ENCODE measurements around the gene CCDC69. TPM values are rescaled to one million over a fixed set of nuclear protein-coding genes. Genes with fewer than 3 reads are reported as not detected.
A peak's percentile ranks its signal among the peaks of the same experiment; 100 is the strongest.

CCDC69 gene
- total RNA-seq, 1 donor from 2014 or later, result 0.07 TPM

DNA sequence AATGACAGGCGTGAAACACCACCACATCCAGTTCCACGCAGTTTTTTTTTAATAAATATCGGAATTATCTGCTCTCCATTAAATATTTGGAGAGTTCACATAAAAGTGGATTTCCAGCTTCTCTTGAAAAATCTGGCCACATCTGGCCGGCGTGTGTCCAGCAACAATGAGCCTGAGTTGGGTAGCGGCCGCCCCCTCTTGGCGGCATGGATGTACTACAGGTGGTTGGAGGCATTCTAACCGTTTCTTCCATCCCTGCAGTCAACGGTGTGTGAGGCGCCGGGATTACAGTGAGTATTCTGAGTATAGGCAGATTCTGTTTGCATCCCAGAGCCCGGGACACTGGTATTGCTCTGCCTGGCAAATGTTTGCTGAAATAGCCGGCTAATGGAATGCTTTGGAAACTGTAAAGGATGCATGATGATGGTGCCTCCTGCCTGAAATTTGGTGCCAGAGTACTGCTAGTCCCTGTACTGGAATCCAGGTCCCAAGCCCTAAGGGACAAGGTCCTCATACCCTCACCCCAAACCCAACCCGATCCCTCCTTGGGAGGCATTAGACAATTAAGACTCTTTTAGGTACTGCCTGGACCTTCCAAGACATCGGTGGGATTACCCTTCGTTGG, 15.5 kb upstream of the CCDC69 start:
- no peaks in the 10 kb centered on the region for H4K20me1 ChIP-seq (ENCODE audit: low read depth)
- no peak overlapping the region for H3K27ac Mint-ChIP-seq
- H3K4me1 Mint-ChIP-seq, result peaks cover 2% of the 10 kb centered on the region
- H3K9me3 ChIP-seq (ENCODE audit: low read depth), result no peaks in the 10 kb centered on the region
- no peak overlapping the region for H3K4me3 Mint-ChIP-seq
- H3K27me3 Mint-ChIP-seq (ENCODE audit: insufficient read depth, low read depth), result peaks cover 4% of the 10 kb centered on the region
- H3K4me1 ChIP-seq, result no peaks in the 10 kb centered on the region
- no peak overlapping the region for H3K27ac ChIP-seq
- no peaks in the 10 kb centered on the region for H3K27me3 ChIP-seq
- no peak overlapping the region for H2AFZ ChIP-seq (replicated peaks)
- H3K79me2 ChIP-seq (ENCODE audit: low read depth), result no peaks in the 10 kb centered on the region
- no peak overlapping the region for H3K4me3 ChIP-seq
- H3K36me3 ChIP-seq, result no peaks in the 10 kb centered on the region
- no peak overlapping the region for H3K9ac ChIP-seq
- H3K4me2 ChIP-seq, result no peak overlapping the region
- H3K36me3 Mint-ChIP-seq, result no peaks in the 10 kb centered on the region
- TF ChIP-seq CTCF (IDR thresholded peaks at IDR 0.05), result peak; percentile 65
- no peak for TF ChIP-seq EZH2phosphoT487 (IDR thresholded peaks at IDR 0.05)
- no peak for TF ChIP-seq EZH2 (IDR thresholded peaks at IDR 0.05)
- H3K9me3 Mint-ChIP-seq, result peaks cover 6% of the 10 kb centered on the region
- H3F3A ChIP-seq (ENCODE audit: low read depth), result no peaks in the 10 kb centered on the region
- DNase-seq (ENCODE audit: low spot score), result peak; percentile 61

- Mint-ChIP-seq H3K36me3 (no peaks in the 10 kb centered on the region), H3K4me3 (no peak overlapping the region), H3K27me3 (ENCODE audit: insufficient read depth, low read depth) (peaks cover 6% of the 10 kb centered on the region), H3K9me3 (peaks cover 6% of the 10 kb centered on the region), H3K4me1 (peaks cover 2% of the 10 kb centered on the region), H3K27ac (peak overlapping the region; percentile 29)
- no peaks in the 10 kb centered on the region for H3K9me3 ChIP-seq (ENCODE audit: low read depth)
- H3K27ac ChIP-seq, result no peak overlapping the region
- no peak for DNase-seq (ENCODE audit: low spot score)
- H3K27me3 ChIP-seq, result no peaks in the 10 kb centered on the region
- H3K4me3 ChIP-seq, result no peak overlapping the region
- no peaks in the 10 kb centered on the region for H3K36me3 ChIP-seq
- H2AFZ ChIP-seq (replicated peaks), result peak overlapping the region; percentile 42
- H3K9ac ChIP-seq, result no peak overlapping the region
- TF ChIP-seq CTCF (IDR thresholded peaks at IDR 0.05), result no peak
- TF ChIP-seq EZH2phosphoT487 (IDR thresholded peaks at IDR 0.05), result no peak
- no peak for TF ChIP-seq EZH2 (IDR thresholded peaks at IDR 0.05)
- no peaks in the 10 kb centered on the region for H3F3A ChIP-seq (ENCODE audit: low read depth)
- no peaks in the 10 kb centered on the region for H3K4me1 ChIP-seq
- no peaks in the 10 kb centered on the region for H4K20me1 ChIP-seq (ENCODE audit: low read depth)
- no peaks in the 10 kb centered on the region for H3K79me2 ChIP-seq (ENCODE audit: low read depth)
- no peak overlapping the region for H3K4me2 ChIP-seq
These were observed 14.4 kb upstream of the CCDC69 start for GRCh38 chr5:151238303-151238741.

- Histone ChIP-seq H3K27me3 (no peaks in the 10 kb centered on the region), H3K27ac (no peak overlapping the region), H3K4me1 (no peaks in the 10 kb centered on the region), H3F3A (ENCODE audit: low read depth) (no peaks in the 10 kb centered on the region), H3K9me3 (ENCODE audit: low read depth) (no peaks in the 10 kb centered on the region), H2AFZ (replicated peaks) (no peak overlapping the region), H3K36me3 (no peaks in the 10 kb centered on the region), H3K9ac (no peak overlapping the region), H3K4me2 (no peak overlapping the region), H3K4me3 (no peak overlapping the region), H4K20me1 (ENCODE audit: low read depth) (no peaks in the 10 kb centered on the region), H3K79me2 (ENCODE audit: low read depth) (no peaks in the 10 kb centered on the region)
- Mint-ChIP-seq H3K4me1 (peaks cover 2% of the 10 kb centered on the region), H3K27ac (no peak overlapping the region), H3K9me3 (peaks cover 6% of the 10 kb centered on the region), H3K36me3 (no peaks in the 10 kb centered on the region), H3K27me3 (ENCODE audit: insufficient read depth, low read depth) (peaks cover 6% of the 10 kb centered on the region), H3K4me3 (no peak overlapping the region)
- no peak for TF ChIP-seq EZH2 (IDR thresholded peaks at IDR 0.05)
- TF ChIP-seq CTCF (IDR thresholded peaks at IDR 0.05), result no peak
- no peak for DNase-seq (ENCODE audit: low spot score)
These were observed 13.8 kb upstream of the CCDC69 start for GRCh38 chr5:151237685-151238084.

All from neural progenitor cell (in vitro differentiated cells).